GM12878 (cell line): ENCODE data around the gene ZMIZ1. TPM values are rescaled to one million over a fixed set of nuclear protein-coding genes. Genes with fewer than 3 reads are reported as not detected.

ENCODE experiments used
- ATAC-seq: fragments of 200-7000 bp; cut with Tn5 transposase; 3 replicates; pipeline ENCODE4 v1.9.1; 2020; ENCODE audit warnings: mild to moderate bottlenecking, moderate library complexity
- BruUV-seq: library from RNA; stranded (reverse); fragments of 400-500 nt; replicated peaks from 2 replicates; lab custom pipeline; 2021; lab: Mats Ljungman, UMichigan
- CTCF ChIA-PET: fragments of 300-600 bp; sonication (Branson Sonifier 250); formaldehyde crosslinking; extraction: SDS; loops from one replicate; lab custom pipeline; 2021; ENCODE audit warnings: inconsistent platforms; lab: Yijun Ruan, JAX
- POLR2A ChIA-PET: fragments of 350-600 bp; formaldehyde crosslinking; extraction: SDS; loops from one replicate; lab custom pipeline; 2021; ENCODE audit warnings: inconsistent platforms; lab: Charles Lee
- RAD21 ChIA-PET: fragments of 300-600 bp; sonication (Branson Sonifier 250); formaldehyde crosslinking; loops from one replicate; lab custom pipeline; 2023; ENCODE audit warnings: antibody characterized with exemption; ENCODE audit not compliant: unreplicated experiment; lab: Charles Lee
- SMC1A ChIA-PET: fragments of 300-600 bp; sonication (Branson Sonifier 250); formaldehyde crosslinking; loops from one replicate; lab custom pipeline; 2023; ENCODE audit not compliant: unreplicated experiment, uncharacterized antibody; lab: Charles Lee
- DNase-seq: peaks from one replicate; pipeline ENCODE4 v3.0.0-alpha.2; 2011; ENCODE audit warnings: low read depth, low spot score
- FAIRE-seq: peaks from 3 replicates; lab custom pipeline; 2011; peaks lifted over from hg19 to GRCh38; lab: Jason Lieb, UNC
- H2AFZ ChIP-seq: 2 replicates; pipeline ENCODE4 v1.6.0; 2011; ENCODE audit warnings: low read depth, low read length, control low read depth; ENCODE audit not compliant: control insufficient read depth
- H3K27ac ChIP-seq: 2 replicates; pipeline ENCODE4 v1.5.1; 2011; ENCODE audit warnings: control low read depth; ENCODE audit not compliant: control insufficient read depth, insufficient read depth
- H3K27me3 ChIP-seq, 2 experiments: replicated peaks in 1 of 2; 2 replicates each; pipeline versions ENCODE4 v1.6.0 to v1.6.1; 2011; ENCODE audit warnings: low read length in 1 of 2; ENCODE audit not compliant: control insufficient read depth in 2 of 2, insufficient read depth in 2 of 2
- H3K36me3 ChIP-seq, 2 experiments: 2 replicates each; pipeline ENCODE4 v1.5.1; 2011; ENCODE audit warnings: low read length in 1 of 2; ENCODE audit not compliant: control insufficient read depth in 2 of 2, insufficient read depth in 2 of 2
- H3K4me1 ChIP-seq: 2 replicates; pipeline ENCODE4 v1.6.1; 2011; ENCODE audit warnings: mild to moderate bottlenecking, low read length, moderate library complexity, mixed read lengths; ENCODE audit not compliant: control insufficient read depth, insufficient read depth
- H3K4me2 ChIP-seq: 2 replicates; pipeline ENCODE4 v1.6.0; 2011; ENCODE audit warnings: control low read depth; ENCODE audit not compliant: control insufficient read depth, insufficient read depth
- H3K4me3 ChIP-seq: fragments of 200-600 bp; sonication (generic); 2 replicates; pipeline ENCODE4 v1.5.1; 2016
- H3K79me2 ChIP-seq: 2 replicates; pipeline ENCODE4 v1.6.0; 2011; ENCODE audit warnings: low read length; ENCODE audit not compliant: control insufficient read depth, insufficient read depth
- H3K9ac ChIP-seq: 2 replicates; pipeline ENCODE4 v1.8.0; 2011; ENCODE audit warnings: low read length, control low read depth, mixed read lengths; ENCODE audit not compliant: control insufficient read depth, insufficient read depth
- H3K9me3 ChIP-seq: replicated peaks from 3 replicates; pipeline ENCODE4 v1.5.1; 2011; ENCODE audit warnings: mild to moderate bottlenecking, low read length; ENCODE audit not compliant: control insufficient read depth, insufficient read depth
- H4K20me1 ChIP-seq: 2 replicates; pipeline ENCODE4 v1.6.0; 2011; ENCODE audit not compliant: control insufficient read depth, insufficient read depth
- EED ChIP-seq: sonication (generic); IDR thresholded peaks from 2 replicates; pipeline ENCODE4 v1.6.1; 2016; ENCODE audit warnings: antibody characterized with exemption, low read depth
- HCFC1 ChIP-seq: fragments of 150-350 bp; IDR thresholded peaks from 2 replicates; pipeline ENCODE4 v1.6.1; 2014; ENCODE audit warnings: low read length
- MEF2B ChIP-seq: fragments of 450-650 bp; IDR thresholded peaks from 2 replicates; pipeline ENCODE4 v1.6.1; 2018; ENCODE audit warnings: mild to moderate bottlenecking, moderate library complexity; ENCODE audit not compliant: partially characterized antibody, poor library complexity, severe bottlenecking
- NBN ChIP-seq: fragments of 450-650 bp; IDR thresholded peaks from 2 replicates; pipeline ENCODE4 v1.6.1; 2016
- PAX8 ChIP-seq: fragments of 450-650 bp; IDR thresholded peaks from 2 replicates; pipeline ENCODE4 v1.6.1; 2017; ENCODE audit warnings: mild to moderate bottlenecking, moderate library complexity
- POLR2AphosphoS5 ChIP-seq: IDR thresholded peaks from 2 replicates; pipeline ENCODE4 v1.6.1; 2011; ENCODE audit warnings: mild to moderate bottlenecking, low read length, inconsistent platforms
- SMARCA5 ChIP-seq: fragments of 450-650 bp; IDR thresholded peaks from 2 replicates; pipeline ENCODE4 v1.6.1; 2017; ENCODE audit warnings: mild to moderate bottlenecking
- STAT3 ChIP-seq: IDR thresholded peaks from 2 replicates; pipeline ENCODE4 v1.6.1; 2011; ENCODE audit warnings: low read depth, low read length, improper control_type of control experiment
- SUZ12 ChIP-seq: fragments of 200-600 bp; sonication (generic); IDR thresholded peaks from one replicate; pipeline ENCODE4 v1.6.1; 2018; ENCODE audit warnings: antibody characterized with exemption, mild to moderate bottlenecking; ENCODE audit not compliant: unreplicated experiment
- TCF12 ChIP-seq: IDR thresholded peaks from 2 replicates; pipeline ENCODE4 v1.6.1; 2011; ENCODE audit warnings: low read depth, mild to moderate bottlenecking, low read length
- ZNF207 ChIP-seq: fragments of 450-650 bp; IDR thresholded peaks from 2 replicates; pipeline ENCODE4 v1.6.1; 2014; ENCODE audit warnings: antibody characterized with exemption, mild to moderate bottlenecking, borderline replicate concordance
- ZSCAN29 ChIP-seq: fragments of 450-650 bp; IDR thresholded peaks from 2 replicates; pipeline ENCODE4 v1.6.1; 2017; ENCODE audit warnings: mild to moderate bottlenecking, moderate library complexity
- WGBS: methylation state at CpG from one replicate; pipeline ENCODE4 v1.1.6; 2016; ENCODE audit warnings: low lambda C conversion rate; ENCODE audit not compliant: insufficient replicate concordance, insufficient coverage; ENCODE audit errors: missing lambda C conversion rate; 5-methylcytosine and 5-hydroxymethylcytosine counted together
- in situ Hi-C: fragments of 300-500 bp; cut with MboI; formaldehyde crosslinking; loops from 9 replicates; pipeline ENCODE4 v1.14.3; 2018; ENCODE audit warnings: mixed read lengths
- intact Hi-C: fragments of 100-400 bp; cut with micrococcal nuclease; formaldehyde crosslinking; loops from one replicate; pipeline ENCODE4 v1.14.2; 2022; ENCODE audit not compliant: unreplicated experiment
- polyA plus RNA-seq, 11 experiments: library from polyadenylated mRNA; depleted of rRNA in 4 of 11; unstranded in 6 of 11; stranded (reverse) in 5 of 11; fragments of >200 nt; fragmentation: Nextera tagmentation in 4 of 11; fragmentation: Illumina TruSeq in 1 of 11; extraction: Ambion mirVana in 4 of 11; extraction: Trizol in 1 of 11; gene quantifications; 1 replicate in 1 of 11; 2 replicates in 10 of 11; pipeline versions ENCODE4 v1.2.1 to v1.2.3, GENCODE V29; 2011 to 2016; ENCODE audit warnings: inconsistent platforms in 2 of 11, missing spikeins in 2 of 11, low read depth in 1 of 11
- total RNA-seq, 4 experiments: library from RNA; depleted of rRNA in 3 of 4; stranded (reverse); fragments of >200 nt in 3 of 4; fragmentation: Illumina TruSeq in 1 of 4; extraction: Trizol in 1 of 4; gene quantifications; 2 replicates each; pipeline versions ENCODE4 v1.2.1 to v1.2.3, GENCODE V29; 2013 to 2021

ZMIZ1 gene
- total and polyA plus RNA-seq, 10 of the 15 experiments (the other 5 are each of a cell fraction or from before 2014, with no cell fraction given), result 3.1 to 82.3 (median 14.9) TPM

DNA sequence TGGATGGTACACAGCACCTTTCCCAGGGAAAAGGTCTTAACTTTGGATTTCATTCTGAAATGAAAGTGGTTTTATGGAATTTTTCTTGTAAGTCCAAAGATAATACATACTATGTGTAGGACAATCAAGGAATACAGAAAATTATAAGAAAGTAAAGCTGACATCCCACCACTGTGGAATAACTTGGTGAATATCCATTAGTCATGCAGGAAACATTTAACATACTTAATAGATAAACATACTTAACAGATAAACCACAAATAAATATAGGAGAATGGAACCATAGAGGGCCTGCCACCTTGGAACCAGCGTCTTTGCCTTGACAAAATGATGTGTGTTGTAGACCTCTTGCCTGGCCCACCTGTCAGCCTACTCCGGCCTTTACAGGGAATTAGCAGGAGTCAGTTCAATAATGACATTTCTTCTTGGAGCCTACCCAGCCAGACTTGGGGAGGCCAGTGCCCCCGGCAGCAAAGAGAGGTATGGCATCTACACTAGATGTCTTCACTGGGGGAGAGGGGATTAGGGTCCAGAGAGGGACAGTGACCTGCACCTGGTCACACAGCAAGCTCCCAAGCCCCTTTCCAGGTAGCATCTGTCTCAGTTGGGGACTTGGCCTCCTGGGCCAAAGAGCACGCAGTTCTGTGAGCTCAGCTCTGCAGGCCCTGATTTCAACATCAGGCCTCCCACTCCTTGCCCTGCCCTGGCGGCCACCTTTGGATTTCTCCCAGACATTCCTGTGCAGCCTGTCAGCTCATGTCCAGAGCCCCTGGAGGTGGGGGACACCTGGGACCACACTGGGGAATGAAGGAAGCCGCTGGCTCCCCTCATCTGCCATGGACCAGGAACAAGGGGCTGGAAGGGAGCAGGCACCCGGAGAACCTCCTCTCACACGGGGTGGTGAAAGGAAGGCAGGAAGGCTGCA lies 165.9 kb downstream of the ZMIZ1 start:
- SMC1A ChIA-PET, result no interaction called here
- no peak overlapping the region for H2AFZ ChIP-seq
- 51% methylated on average over 8 of the region's 8 CpGs for WGBS
- no peak overlapping the region for H3K4me3 ChIP-seq
- no peak overlapping the region for H3K4me2 ChIP-seq
- CTCF ChIA-PET, result no interaction called here
- DNase-seq (no peak), FAIRE-seq (no peak), ATAC-seq (no peak)
- peaks cover 7% of the 10 kb centered on the region for H3K4me1 ChIP-seq
- H3K9ac ChIP-seq, result no peak overlapping the region
- BruUV-seq, result no TSS peak
- RAD21 ChIA-PET, result interaction anchor here (1.4 kb wide), 1 partner anchor 11 kb away, joined by 3 read pairs; no protein-coding TSS in a partner anchor
- in situ Hi-C loops (no loop called here), intact Hi-C loops (no loop called here)
- H3K27me3 ChIP-seq, result peaks cover 0 to 2% of the 10 kb centered on the region in 2 experiments; a peak in 2 of 4 replicates
- no peak overlapping the region for H3K27ac ChIP-seq
- H3K9me3 ChIP-seq, result no peaks in the 10 kb centered on the region
- H4K20me1 ChIP-seq, result no peaks in the 10 kb centered on the region
- no peak for TF ChIP-seq SMARCA5
- TF ChIP-seq TCF12, result no peak
- TF ChIP-seq PAX8, result no peak
- TF ChIP-seq HCFC1, result no peak
- no peak for TF ChIP-seq MEF2B
- no peak for TF ChIP-seq EED
- no peak for TF ChIP-seq ZSCAN29
- no peak for TF ChIP-seq STAT3
- TF ChIP-seq NBN, result no peak
- TF ChIP-seq ZNF207, result no peak
- TF ChIP-seq SUZ12, result no peak
- TF ChIP-seq POLR2AphosphoS5, result no peak
- POLR2A ChIA-PET, result no interaction called here
- no peaks in the 10 kb centered on the region for H3K36me3 ChIP-seq
- no peaks in the 10 kb centered on the region for H3K79me2 ChIP-seq
